Activated naive CD8-positive, alpha-beta T cell treated with anti-CD3 and anti-CD28 coated beads, Interleukin-2, amount 10 ng/mL, durations not matched to agents 7 days and 5 days (primary cell): ENCODE measurements around the gene SYNM. TPM values are rescaled to one million over a fixed set of nuclear protein-coding genes. Genes with fewer than 3 reads are reported as not detected.

Experiments
- ATAC-seq: fragments of 150-1000 bp; cut with Tn5 transposase; one replicate; pipeline ENCODE4 v1.10.0; 2021; ENCODE audit warnings: low read depth, moderate library complexity
- POLR2A ChIA-PET: fragments of 350-600 bp; sonication (Branson Sonifier 250); formaldehyde crosslinking; loops from one replicate; lab custom pipeline; 2021; ENCODE audit warnings: antibody characterized with exemption; lab: Charles Lee
- DNase-seq: peaks from one replicate; pipeline ENCODE4 v3.0.0; 2021
- H3K27ac Mint-ChIP-seq: one replicate; pipeline ENCODE4 v1.8.0; 2022; ENCODE audit warnings: mild to moderate bottlenecking, mixed read lengths
- H3K27me3 Mint-ChIP-seq: one replicate; pipeline ENCODE4 v1.8.0; 2022; ENCODE audit warnings: mild to moderate bottlenecking, moderate library complexity, mixed read lengths
- H3K36me3 Mint-ChIP-seq: one replicate; pipeline ENCODE4 v1.8.0; 2021; ENCODE audit warnings: mild to moderate bottlenecking, mixed read lengths
- H3K4me1 Mint-ChIP-seq: one replicate; pipeline ENCODE4 v1.8.0; 2021; ENCODE audit warnings: mixed read lengths
- H3K4me3 Mint-ChIP-seq: one replicate; pipeline ENCODE4 v1.8.0; 2022; ENCODE audit warnings: mild to moderate bottlenecking, moderate library complexity, mixed read lengths
- H3K9me3 Mint-ChIP-seq: one replicate; pipeline ENCODE4 v1.8.0; 2021; ENCODE audit warnings: mixed read lengths
- total RNA-seq, 2 experiments: library from RNA; stranded (reverse); gene quantifications; one replicate each; pipeline ENCODE4 v1.2.3, GENCODE V29; 2021

The SYNM gene
- total RNA-seq, 2 experiments from 2014 or later: 4.5 to 6.7 TPM

GRCh38 chr15:99126131-99126588 is 21.3 kb downstream of the SYNM start:
- ATAC-seq: no peak
- DNase-seq: no peak
- Mint-ChIP-seq H3K36me3 (no peaks in the 10 kb centered on the region), H3K27me3 (peaks cover 2% of the 10 kb centered on the region), H3K4me1 (no peaks in the 10 kb centered on the region), H3K4me3 (no peak overlapping the region), H3K27ac (no peak overlapping the region), H3K9me3 (no peaks in the 10 kb centered on the region)
- POLR2A ChIA-PET: no interaction called here

GRCh38 chr15:99126930-99127329 is 22.1 kb downstream of the SYNM start:
- POLR2A ChIA-PET: no interaction called here
- Mint-ChIP-seq H3K9me3 (no peaks in the 10 kb centered on the region), H3K4me3 (no peak overlapping the region), H3K4me1 (no peaks in the 10 kb centered on the region), H3K27ac (no peak overlapping the region), H3K27me3 (peaks cover 2% of the 10 kb centered on the region), H3K36me3 (no peaks in the 10 kb centered on the region)
- no peak for ATAC-seq
- no peak for DNase-seq

GRCh38 chr15:99127773-99128172 is 22.9 kb downstream of the SYNM start:
- no peak overlapping the region for H3K27ac Mint-ChIP-seq
- H3K9me3 Mint-ChIP-seq: no peaks in the 10 kb centered on the region
- ATAC-seq (no peak), DNase-seq (no peak)
- POLR2A ChIA-PET: no interaction called here
- H3K27me3 Mint-ChIP-seq: peaks cover 2% of the 10 kb centered on the region
- no peaks in the 10 kb centered on the region for H3K4me1 Mint-ChIP-seq
- no peaks in the 10 kb centered on the region for H3K36me3 Mint-ChIP-seq
- H3K4me3 Mint-ChIP-seq: no peak overlapping the region

GRCh38 chr15:99128411-99128810 is 23.5 kb downstream of the SYNM start:
- Mint-ChIP-seq H3K4me3 (no peak overlapping the region), H3K9me3 (no peaks in the 10 kb centered on the region), H3K27ac (no peak overlapping the region), H3K4me1 (no peaks in the 10 kb centered on the region), H3K36me3 (no peaks in the 10 kb centered on the region), H3K27me3 (peaks cover 2% of the 10 kb centered on the region)
- no peak for DNase-seq
- POLR2A ChIA-PET: no interaction called here
- ATAC-seq: no peak

GRCh38 chr15:99129644-99130043 is 24.8 kb downstream of the SYNM start:
- POLR2A ChIA-PET: no interaction called here
- H3K9me3 Mint-ChIP-seq: no peaks in the 10 kb centered on the region
- ATAC-seq: no peak
- no peaks in the 10 kb centered on the region for H3K36me3 Mint-ChIP-seq
- DNase-seq: no peak
- H3K27ac Mint-ChIP-seq: no peak overlapping the region
- H3K4me3 Mint-ChIP-seq: no peak overlapping the region
- H3K27me3 Mint-ChIP-seq: peaks cover 5% of the 10 kb centered on the region
- H3K4me1 Mint-ChIP-seq: no peaks in the 10 kb centered on the region

GRCh38 chr15:99130314-99130713 is 25.4 kb downstream of the SYNM start:
- H3K9me3 Mint-ChIP-seq: no peaks in the 10 kb centered on the region
- H3K27ac Mint-ChIP-seq: no peak overlapping the region
- no peaks in the 10 kb centered on the region for H3K4me1 Mint-ChIP-seq
- POLR2A ChIA-PET: no interaction called here
- H3K36me3 Mint-ChIP-seq: no peaks in the 10 kb centered on the region
- ATAC-seq (no peak), DNase-seq (no peak)
- H3K27me3 Mint-ChIP-seq: peaks cover 5% of the 10 kb centered on the region
- H3K4me3 Mint-ChIP-seq: no peak overlapping the region

- Mint-ChIP-seq H3K36me3 (no peaks in the 10 kb centered on the region), H3K27me3 (peaks cover 5% of the 10 kb centered on the region), H3K27ac (no peak overlapping the region), H3K4me1 (no peaks in the 10 kb centered on the region), H3K4me3 (no peak overlapping the region), H3K9me3 (no peaks in the 10 kb centered on the region)
- DNase-seq (no peak), ATAC-seq (no peak)
- POLR2A ChIA-PET: no interaction called here
Observed at GRCh38 chr15:99130765-99131440, 26.0 kb downstream of the SYNM start.

GRCh38 chr15:99131441-99132023 is 26.7 kb downstream of the SYNM start:
- no peaks in the 10 kb centered on the region for H3K36me3 Mint-ChIP-seq
- H3K27ac Mint-ChIP-seq: no peak overlapping the region
- POLR2A ChIA-PET: no interaction called here
- no peak overlapping the region for H3K4me3 Mint-ChIP-seq
- H3K9me3 Mint-ChIP-seq: no peaks in the 10 kb centered on the region
- H3K4me1 Mint-ChIP-seq: no peaks in the 10 kb centered on the region
- DNase-seq (no peak), ATAC-seq (no peak)
- H3K27me3 Mint-ChIP-seq: peaks cover 5% of the 10 kb centered on the region

GRCh38 chr15:99132122-99132521 is 27.2 kb downstream of the SYNM start:
- H3K27ac Mint-ChIP-seq: no peak overlapping the region
- POLR2A ChIA-PET: no interaction called here

GRCh38 chr15:99132634-99133287 is 27.9 kb downstream of the SYNM start:
- Mint-ChIP-seq H3K27ac (no peak overlapping the region), H3K9me3 (no peaks in the 10 kb centered on the region), H3K27me3 (peaks cover 3% of the 10 kb centered on the region), H3K4me1 (no peaks in the 10 kb centered on the region), H3K36me3 (no peaks in the 10 kb centered on the region), H3K4me3 (no peak overlapping the region)
- ATAC-seq (no peak), DNase-seq (no peak)
- POLR2A ChIA-PET: no interaction called here

More at GRCh38 chr15:99132122-99132521, 27.2 kb downstream of the SYNM start:
- no peak for DNase-seq
- no peak for ATAC-seq
- Mint-ChIP-seq H3K4me3 (no peak overlapping the region), H3K9me3 (no peaks in the 10 kb centered on the region), H3K27me3 (peaks cover 5% of the 10 kb centered on the region), H3K36me3 (no peaks in the 10 kb centered on the region), H3K4me1 (no peaks in the 10 kb centered on the region)

- POLR2A ChIA-PET: no interaction called here
- ATAC-seq (no peak), DNase-seq (no peak)
- Mint-ChIP-seq H3K4me3 (no peak overlapping the region), H3K9me3 (no peaks in the 10 kb centered on the region), H3K27me3 (peaks cover 3% of the 10 kb centered on the region), H3K36me3 (no peaks in the 10 kb centered on the region), H3K27ac (no peak overlapping the region), H3K4me1 (no peaks in the 10 kb centered on the region)
Observed at GRCh38 chr15:99134317-99134821, 29.5 kb downstream of the SYNM start.

GRCh38 chr15:99135194-99135593 is 30.3 kb downstream of the SYNM start:
- no peak for DNase-seq
- no peaks in the 10 kb centered on the region for H3K9me3 Mint-ChIP-seq
- peaks cover 3% of the 10 kb centered on the region for H3K27me3 Mint-ChIP-seq
- no peak for ATAC-seq
- H3K4me3 Mint-ChIP-seq: no peak overlapping the region
- H3K27ac Mint-ChIP-seq: no peak overlapping the region
- no peaks in the 10 kb centered on the region for H3K4me1 Mint-ChIP-seq
- POLR2A ChIA-PET: no interaction called here
- H3K36me3 Mint-ChIP-seq: no peaks in the 10 kb centered on the region

GRCh38 chr15:99137111-99137546 is 32.2 kb downstream of the SYNM start:
- Mint-ChIP-seq H3K27me3 (peaks cover 5% of the 10 kb centered on the region), H3K4me1 (no peaks in the 10 kb centered on the region), H3K27ac (no peak overlapping the region), H3K4me3 (no peak overlapping the region), H3K9me3 (no peaks in the 10 kb centered on the region), H3K36me3 (no peaks in the 10 kb centered on the region)
- POLR2A ChIA-PET: no interaction called here
- ATAC-seq (no peak), DNase-seq (no peak)

GRCh38 chr15:99137877-99138276 is 33.0 kb downstream of the SYNM start:
- ATAC-seq (no peak), DNase-seq (no peak)
- no peak overlapping the region for H3K27ac Mint-ChIP-seq
- H3K36me3 Mint-ChIP-seq: no peaks in the 10 kb centered on the region
- H3K4me3 Mint-ChIP-seq: no peak overlapping the region
- H3K4me1 Mint-ChIP-seq: no peaks in the 10 kb centered on the region
- POLR2A ChIA-PET: no interaction called here
- no peaks in the 10 kb centered on the region for H3K9me3 Mint-ChIP-seq
- H3K27me3 Mint-ChIP-seq: peaks cover 5% of the 10 kb centered on the region
